HFFc6 (cell line): Measurements from ENCODE around the gene ZNF618. TPM values are rescaled to one million over a fixed set of nuclear protein-coding genes. Genes with fewer than 3 reads are reported as not detected.

Experiments used
- DNase-seq: peaks from one replicate; pipeline ENCODE4 v3.0.0-alpha.2; 2018
- H3K27ac Mint-ChIP-seq: 2 replicates; pipeline ENCODE4 v1.8.0; 2020; ENCODE audit warnings: mild to moderate bottlenecking, mixed read lengths
- H3K27me3 Mint-ChIP-seq: 2 replicates; pipeline ENCODE4 v1.8.0; 2021; ENCODE audit warnings: mild to moderate bottlenecking, moderate library complexity, mixed read lengths; ENCODE audit not compliant: insufficient read depth
- H3K36me3 Mint-ChIP-seq: 2 replicates; pipeline ENCODE4 v1.8.0; 2021; ENCODE audit warnings: low read depth, mixed read lengths
- H3K4me1 Mint-ChIP-seq: 2 replicates; pipeline ENCODE4 v1.8.0; 2020; ENCODE audit warnings: low read depth, mixed read lengths
- H3K4me3 Mint-ChIP-seq: 2 replicates; pipeline ENCODE4 v1.8.0; 2020; ENCODE audit warnings: mild to moderate bottlenecking, moderate library complexity, mixed read lengths
- H3K9me3 Mint-ChIP-seq: 2 replicates; pipeline ENCODE4 v1.8.0; 2020; ENCODE audit warnings: mild to moderate bottlenecking, mixed read lengths
- CTCF ChIP-seq: fragments of 200-600 bp; sonication (generic); IDR thresholded peaks from 2 replicates; pipeline ENCODE4 v1.5.0; 2021; ENCODE audit warnings: antibody characterized with exemption, mild to moderate bottlenecking
- total RNA-seq, 6 experiments: library from RNA; stranded (reverse); fragmentation: NEBNext Ultra II Directional; extraction: Animal tissue kit (Norgen Biotek cat#: 25700); gene quantifications; 2 replicates in 1 of 6; 3 replicates in 5 of 6; pipeline ENCODE4 v1.2.3, GENCODE V29; 2021

The ZNF618 gene
- total RNA-seq, 6 experiments from 2014 or later, result 9.4 to 13.6 (median 11.5) TPM

- DNase-seq, result no peak
- H3K4me1 Mint-ChIP-seq, result peaks cover 39% of the 10 kb centered on the region
- no peak overlapping the region for H3K4me3 Mint-ChIP-seq
- TF ChIP-seq CTCF, result no peak
- H3K27me3 Mint-ChIP-seq, result no peaks in the 10 kb centered on the region; the same call in 1 of the 2 replicates
- no peaks in the 10 kb centered on the region for H3K9me3 Mint-ChIP-seq
- H3K36me3 Mint-ChIP-seq, result peaks cover 11% of the 10 kb centered on the region
- no peak overlapping the region for H3K27ac Mint-ChIP-seq
Measured at GRCh38 chr9:113940077-113940476, 64.0 kb downstream of the ZNF618 start.

GRCh38 chr9:113941056-113941455 lies 64.9 kb downstream of the ZNF618 start:
- peaks cover 39% of the 10 kb centered on the region for H3K4me1 Mint-ChIP-seq
- no peaks in the 10 kb centered on the region for H3K9me3 Mint-ChIP-seq
- H3K36me3 Mint-ChIP-seq, result peaks cover 11% of the 10 kb centered on the region
- no peak for TF ChIP-seq CTCF
- no peak for DNase-seq
- no peak overlapping the region for H3K27ac Mint-ChIP-seq
- no peaks in the 10 kb centered on the region; the same call in 1 of the 2 replicates for H3K27me3 Mint-ChIP-seq
- H3K4me3 Mint-ChIP-seq, result peak overlapping the region; percentile 8

DNA sequence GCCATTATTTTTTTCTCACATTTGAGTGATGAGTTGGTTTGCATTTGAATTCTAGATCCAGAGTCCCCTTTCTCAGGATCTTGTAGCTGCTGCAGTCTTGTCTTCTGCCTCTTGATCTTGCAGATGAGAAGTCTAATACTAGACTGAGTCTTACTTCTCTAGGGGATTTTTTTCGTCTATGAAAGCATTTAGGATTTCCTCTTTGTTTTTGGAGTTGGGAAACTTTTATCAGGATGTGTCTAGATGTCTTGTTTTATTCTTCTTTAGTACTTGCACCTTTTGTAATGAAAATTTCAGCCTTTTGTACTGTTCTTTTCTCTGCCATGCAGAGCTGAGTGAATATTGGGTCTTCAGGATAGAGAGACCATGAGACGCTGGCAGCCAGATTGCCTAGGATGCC lies 65.4 kb downstream of the ZNF618 start:
- Mint-ChIP-seq H3K27ac (no peak overlapping the region), H3K27me3 (no peaks in the 10 kb centered on the region; the same call in 1 of the 2 replicates), H3K4me1 (peaks cover 39% of the 10 kb centered on the region), H3K9me3 (no peaks in the 10 kb centered on the region), H3K4me3 (peak overlapping the region; percentile 8; the same call in 1 of the 2 replicates), H3K36me3 (peaks cover 11% of the 10 kb centered on the region)
- no peak for TF ChIP-seq CTCF
- DNase-seq, result no peak

- no peak for DNase-seq
- no peaks in the 10 kb centered on the region for H3K27me3 Mint-ChIP-seq
- peaks cover 28% of the 10 kb centered on the region for H3K4me1 Mint-ChIP-seq
- no peak overlapping the region for H3K27ac Mint-ChIP-seq
- TF ChIP-seq CTCF, result no peak
- H3K36me3 Mint-ChIP-seq, result peaks cover 11% of the 10 kb centered on the region
- H3K4me3 Mint-ChIP-seq, result no peak overlapping the region
- no peaks in the 10 kb centered on the region for H3K9me3 Mint-ChIP-seq
Measured at GRCh38 chr9:113943112-113944009, 67.3 kb downstream of the ZNF618 start.

DNA sequence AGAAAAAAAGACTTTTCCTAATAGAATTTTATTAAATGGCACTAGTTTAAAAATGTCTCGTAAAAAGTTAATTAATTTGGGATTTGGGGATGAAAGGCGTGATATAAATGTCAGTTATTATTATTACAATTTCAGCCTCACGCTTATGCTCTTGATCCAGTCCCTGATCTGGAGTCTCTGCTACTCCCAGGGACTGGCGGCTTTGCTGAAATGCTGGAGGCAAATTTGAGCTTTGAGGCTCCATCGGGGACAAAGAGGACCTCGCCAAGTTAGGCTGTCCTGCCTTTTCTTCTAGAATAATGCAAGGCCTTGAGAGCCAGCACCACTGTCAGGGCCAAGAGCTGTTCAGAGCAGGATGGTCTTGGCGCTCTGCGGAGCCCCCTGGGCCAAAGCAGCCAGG lies 69.7 kb downstream of the ZNF618 start:
- Mint-ChIP-seq H3K4me3 (no peak overlapping the region), H3K27me3 (no peaks in the 10 kb centered on the region), H3K27ac (no peak overlapping the region), H3K4me1 (peaks cover 16% of the 10 kb centered on the region), H3K9me3 (no peaks in the 10 kb centered on the region), H3K36me3 (peaks cover 10% of the 10 kb centered on the region)
- TF ChIP-seq CTCF, result no peak
- DNase-seq, result no peak
